Fibroblast of skin of right biceps (primary cell): Measurements from ENCODE around the gene NHP2.
"Not testable (repeated sequence)": the region's sequence is repeated elsewhere in the genome, so short reads cannot be mapped to it uniquely, and the experiment has no call there.

ENCODE experiments used
- DNase-seq: peaks from one replicate; pipeline ENCODE4 v3.0.0-alpha.2; 2013

Gene NHP2

GRCh38 chr5:178153530-178154340 is at the start of gene NHP2:
Gene NHP2, minus strand, starts transcription at chr5:178153885. Its CDS starts 68 bp downstream, at chr5:178153817.
- DNase-seq = peak; percentile 98

- no peak for DNase-seq
Observed at GRCh38 chr5:178202541-178202940, 48.9 kb upstream of the NHP2 start.

- DNase-seq = peak; percentile 26
Observed at GRCh38 chr5:178201927-178202235, 48.2 kb upstream of the NHP2 start.

DNA sequence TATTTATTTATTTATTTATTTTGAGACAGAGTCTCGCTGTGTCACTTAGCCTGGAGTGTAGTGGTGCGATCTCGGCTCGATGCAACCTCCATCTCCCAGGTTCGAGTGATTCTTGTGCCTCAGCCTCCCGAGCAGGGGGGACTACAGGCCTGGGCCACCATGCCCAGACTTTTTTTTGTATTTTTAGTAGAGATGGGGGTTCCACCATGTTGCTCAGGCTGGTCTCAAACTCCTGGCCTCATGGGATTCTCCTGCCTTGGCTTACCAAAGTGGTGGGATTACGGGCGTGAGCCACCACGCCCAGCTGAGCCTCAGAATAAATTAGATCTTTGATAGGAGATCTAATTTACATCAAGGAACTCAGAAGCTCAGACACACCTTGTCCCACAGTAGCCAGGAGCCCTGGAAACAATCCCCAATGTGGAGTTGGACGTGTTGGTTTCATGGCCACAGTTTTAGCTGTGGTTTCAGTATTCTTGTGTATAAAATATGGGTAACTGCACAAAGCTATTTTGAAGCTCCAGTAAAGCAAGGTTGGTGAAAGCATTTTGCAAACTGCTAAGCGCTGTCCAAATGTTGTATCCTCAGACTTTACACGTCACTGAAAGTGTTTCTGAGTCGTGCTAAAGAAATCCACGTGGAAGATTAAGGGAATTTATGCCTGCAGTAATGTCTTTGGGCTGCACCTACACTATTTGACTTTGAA is 47.7 kb upstream of the NHP2 start:
- peak; percentile 40 for DNase-seq

DNA sequence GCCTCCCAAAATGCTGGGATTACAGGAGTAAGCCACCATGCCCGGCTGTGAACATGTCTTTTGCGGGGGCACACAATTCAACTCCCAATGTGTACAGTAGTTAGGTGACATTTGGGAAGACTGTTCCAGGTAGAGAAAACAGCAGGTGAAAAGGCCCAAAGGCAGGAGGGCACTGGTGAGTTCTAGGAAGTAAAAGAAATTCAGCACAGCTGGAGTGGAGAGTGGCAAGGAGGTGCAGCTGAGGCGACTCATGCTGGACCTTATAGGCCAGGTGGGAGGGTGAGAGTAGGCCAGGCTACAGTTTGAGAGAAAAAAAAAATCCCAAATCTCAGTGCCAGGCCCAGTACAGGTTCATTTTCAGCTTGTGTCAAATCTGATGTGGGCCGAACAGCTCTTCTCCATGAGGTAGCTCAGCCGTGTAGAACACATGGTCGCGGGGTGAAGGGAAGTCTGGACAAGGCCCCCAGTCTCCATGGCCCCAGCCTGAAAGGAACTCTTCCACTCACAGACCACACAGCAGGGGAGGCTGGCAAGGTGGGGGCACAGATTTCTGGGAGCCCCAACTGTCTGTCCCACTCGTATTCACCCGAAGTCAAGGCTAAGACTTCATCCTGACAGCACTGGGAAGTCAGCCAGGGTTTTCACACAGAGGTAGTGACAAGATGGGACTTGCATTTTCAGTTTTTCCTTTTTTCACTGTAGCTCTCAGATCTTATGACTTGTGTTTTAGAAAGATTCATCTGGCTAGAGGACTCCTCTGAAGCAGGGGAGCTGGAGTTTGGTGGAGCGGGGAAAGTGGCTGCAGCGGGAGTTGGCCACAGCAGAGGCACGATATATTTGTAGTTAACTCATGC is 46.1 kb upstream of the NHP2 start:
- no peak for DNase-seq

DNA sequence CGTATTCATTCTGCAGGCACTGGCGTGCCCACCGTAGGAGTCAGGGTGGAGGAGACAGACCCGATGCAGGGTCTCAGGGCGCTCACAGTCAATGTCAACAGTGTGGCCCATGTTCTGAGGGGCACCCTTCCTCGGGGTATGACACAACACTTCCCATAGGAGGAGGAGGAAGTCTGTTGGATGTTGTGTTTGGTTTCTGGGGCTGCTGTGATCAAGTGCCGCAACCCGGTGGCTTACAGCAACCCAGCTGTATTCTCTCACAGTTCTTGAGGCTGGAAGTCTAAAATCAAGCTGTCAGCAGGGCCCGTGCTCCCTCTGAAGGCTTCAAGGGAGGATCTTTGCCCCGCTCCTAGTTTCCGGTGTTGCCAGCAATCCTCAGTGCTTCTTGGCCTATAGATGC is 45.0 kb upstream of the NHP2 start:
- DNase-seq = no peak

DNA sequence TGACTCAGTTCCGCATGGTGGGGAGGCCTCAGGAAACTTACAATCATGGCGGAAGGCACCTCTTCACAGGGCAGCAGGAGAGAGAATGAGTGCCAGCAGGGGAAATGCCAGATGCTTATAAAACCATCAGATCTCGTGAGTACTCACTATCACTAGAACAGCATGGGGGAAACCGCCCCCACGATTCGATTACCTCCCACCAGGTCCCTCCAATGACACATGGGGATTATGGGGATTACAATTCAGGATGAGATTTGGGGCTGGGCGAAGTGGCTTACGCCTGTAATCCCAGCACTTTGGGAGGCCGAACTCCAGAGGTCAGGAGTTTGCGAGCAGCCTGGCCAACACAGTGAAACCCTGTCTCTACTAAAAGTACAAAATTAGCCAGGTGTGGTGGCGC is 44.5 kb upstream of the NHP2 start:
- DNase-seq = not testable (repeated sequence)

GRCh38 chr5:178196986-178197385 is 43.3 kb upstream of the NHP2 start:
- no peak for DNase-seq

- DNase-seq = no peak
Observed at GRCh38 chr5:178196281-178196812, 42.7 kb upstream of the NHP2 start.

DNA sequence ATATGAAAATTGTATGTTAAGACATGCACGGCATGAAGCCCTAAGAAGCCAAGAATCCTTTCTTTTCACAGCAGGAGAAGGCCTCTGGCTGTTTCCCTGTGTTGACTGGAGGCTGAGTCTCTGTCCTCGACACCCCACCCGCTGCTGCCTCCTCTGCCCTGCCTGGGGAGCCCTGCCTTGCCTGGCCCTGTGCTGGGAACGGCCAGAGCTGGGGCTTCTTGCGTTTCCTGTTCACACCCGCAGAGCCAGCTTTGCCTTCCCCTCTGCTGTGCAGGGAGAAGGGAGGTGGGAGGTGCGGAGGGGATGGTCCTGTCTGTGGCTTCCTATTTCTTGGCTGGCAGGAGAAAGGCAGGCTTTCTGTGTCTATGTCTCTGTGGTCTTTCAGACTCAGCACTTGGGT is 40.3 kb upstream of the NHP2 start:
- no peak for DNase-seq

DNA sequence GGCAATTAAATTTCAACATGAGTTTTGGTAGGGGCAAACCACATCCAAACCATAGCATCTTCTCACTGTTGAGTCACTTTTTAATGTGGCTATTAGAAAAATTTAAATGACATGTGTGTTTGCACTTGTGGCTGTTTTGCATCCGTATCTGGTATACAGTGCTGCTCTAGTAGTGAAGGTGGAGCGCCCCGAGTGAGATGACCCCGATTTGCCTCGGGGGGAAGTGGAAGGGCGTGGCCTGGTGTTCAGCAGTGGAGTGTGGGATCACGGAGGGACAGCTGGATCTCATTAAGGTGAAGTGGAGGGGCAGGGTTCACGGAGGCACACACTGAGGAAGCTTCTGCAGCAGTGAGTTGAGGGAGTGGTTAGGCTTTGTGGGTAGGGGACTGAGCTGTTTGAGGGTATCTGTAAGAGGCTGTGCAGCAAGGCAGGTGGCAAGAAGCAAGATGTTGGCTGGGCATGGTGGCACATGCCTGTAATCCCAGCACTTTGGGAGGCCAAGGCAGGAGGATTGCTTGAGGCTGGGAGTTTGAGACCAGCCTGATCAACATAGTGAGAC is 39.6 kb upstream of the NHP2 start:
- no peak for DNase-seq

GRCh38 chr5:178192787-178193186 is 39.1 kb upstream of the NHP2 start:
- no peak for DNase-seq

- no peak for DNase-seq
Observed at GRCh38 chr5:178192244-178192643, 38.6 kb upstream of the NHP2 start.

- DNase-seq = no peak
Observed at GRCh38 chr5:178191661-178192060, 38.0 kb upstream of the NHP2 start.

DNA sequence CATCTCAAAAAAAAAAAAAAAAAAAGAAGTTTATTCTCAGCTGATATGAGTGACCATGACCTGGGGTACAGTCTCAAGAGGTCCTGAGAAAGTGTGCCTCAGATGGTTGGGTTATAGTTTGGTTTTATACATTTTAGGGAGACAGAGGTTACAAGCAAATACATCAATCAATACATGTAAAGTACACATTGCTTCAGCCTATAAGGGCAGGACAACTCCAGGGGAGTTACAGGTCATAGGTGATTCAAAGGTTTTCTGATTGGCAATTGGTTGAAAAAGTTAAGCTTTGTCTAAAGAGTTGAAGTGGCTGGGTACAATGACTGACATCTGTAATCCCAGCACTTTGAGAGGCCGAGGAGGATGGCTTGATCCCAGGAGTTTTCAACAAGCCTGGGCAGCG is 35.7 kb upstream of the NHP2 start:
- DNase-seq = no peak

DNA sequence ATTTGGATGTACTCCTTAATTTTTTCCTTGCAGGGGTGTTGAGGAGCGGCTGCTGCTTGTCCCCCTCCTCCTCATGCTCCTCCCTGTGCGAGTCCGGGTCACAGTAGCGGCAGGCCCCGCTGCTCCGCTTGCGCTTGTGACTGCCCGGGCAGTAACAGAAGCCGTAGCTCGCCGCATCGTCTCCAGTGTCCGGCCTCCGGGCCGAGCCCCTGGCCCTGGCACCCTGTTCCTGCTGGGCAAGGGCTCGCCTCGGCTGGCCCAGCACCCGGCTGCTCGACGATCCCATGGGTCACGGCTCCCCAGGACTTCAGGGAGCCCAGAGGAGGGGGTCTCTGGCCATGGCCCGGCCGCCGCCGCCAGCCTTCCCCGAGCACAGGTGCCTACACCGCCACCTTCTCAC is 33.3 kb upstream of the NHP2 start, which contains the start of gene GMCL2:
TSS of gene GMCL2 (minus strand) at position 358 of the 400 bp plus-strand sequence. CDS start at position 286, 72 bp downstream.
- no peak for DNase-seq

- DNase-seq = peak; percentile 69
Observed at GRCh38 chr5:178186427-178186826, 32.7 kb upstream of the NHP2 start.

DNA sequence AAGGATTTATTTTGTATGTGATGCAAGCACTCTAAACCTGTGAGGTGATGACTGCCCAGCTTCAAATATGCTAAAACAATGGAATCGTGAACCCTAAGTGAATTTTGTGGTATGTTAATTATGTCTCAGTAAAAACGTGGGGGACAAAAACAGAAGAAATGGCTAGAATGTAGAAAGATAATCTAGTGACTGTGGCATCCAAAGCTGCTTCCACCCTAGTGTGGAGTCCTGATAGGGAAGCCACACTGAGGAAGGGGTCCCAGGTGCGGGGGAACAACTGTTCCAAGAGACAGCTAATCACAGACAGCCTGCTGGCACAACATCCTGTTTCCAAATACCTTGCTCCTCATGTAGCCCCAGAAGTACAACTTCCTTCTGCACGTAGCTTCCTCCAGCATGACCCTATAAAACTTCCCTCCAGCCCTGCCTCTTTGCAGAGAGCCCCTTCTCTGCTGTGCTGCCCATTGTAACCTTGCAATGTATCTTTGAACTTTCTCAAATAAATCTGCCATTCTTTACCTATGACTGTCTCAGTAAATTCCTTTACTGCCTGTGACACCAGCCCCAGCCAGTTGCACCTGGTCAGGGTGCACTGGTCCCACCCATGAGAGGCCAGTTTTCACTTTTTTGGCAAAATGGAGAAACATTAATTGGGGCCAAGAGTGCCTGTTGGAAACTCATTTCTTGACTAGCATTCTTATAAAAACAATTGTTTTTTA is 28.6 kb upstream of the NHP2 start:
- DNase-seq = no peak

GRCh38 chr5:178180141-178180863 is 26.6 kb upstream of the NHP2 start:
- no peak for DNase-seq

GRCh38 chr5:178177569-178177968 is 23.9 kb upstream of the NHP2 start:
- DNase-seq = no peak

DNA sequence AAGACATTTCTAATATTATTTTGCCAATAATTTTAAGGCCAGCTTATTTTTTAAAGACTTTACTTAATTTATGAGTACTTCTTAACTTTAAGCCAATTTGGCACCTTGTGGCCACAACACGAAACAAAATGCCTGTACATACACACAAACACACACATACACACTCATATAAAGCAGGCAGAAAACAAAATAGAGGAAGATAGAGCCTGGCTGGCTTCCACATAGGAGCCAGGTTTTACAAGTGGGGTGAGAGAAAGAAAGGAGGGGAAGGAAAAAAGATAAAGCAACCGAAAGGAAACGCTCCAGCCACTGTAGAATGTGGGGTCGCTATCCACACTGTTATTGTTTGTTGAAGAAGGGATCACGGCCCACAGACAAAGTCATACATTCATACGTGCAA is 23.1 kb upstream of the NHP2 start:
- DNase-seq = no peak

- no peak for DNase-seq
Observed at GRCh38 chr5:178174456-178174855, 20.8 kb upstream of the NHP2 start.
